Activated naive CD8-positive, alpha-beta T cell (primary cell): ENCODE results near the gene AGAP1.
A peak's percentile ranks its signal among the peaks of the same experiment; 100 is the strongest.

Source experiments
- H3K27ac Mint-ChIP-seq: one replicate; pipeline ENCODE4 v1.8.0; 2021; ENCODE audit warnings: mixed read lengths
- H3K27me3 Mint-ChIP-seq: one replicate; pipeline ENCODE4 v1.8.0; 2021; ENCODE audit warnings: mixed read lengths
- H3K36me3 Mint-ChIP-seq: one replicate; pipeline ENCODE4 v1.8.0; 2021; ENCODE audit warnings: mixed read lengths
- H3K4me1 Mint-ChIP-seq: one replicate; pipeline ENCODE4 v1.8.0; 2021; ENCODE audit warnings: low read depth, mixed read lengths
- H3K4me3 Mint-ChIP-seq: one replicate; pipeline ENCODE4 v1.8.0; 2021; ENCODE audit warnings: mild to moderate bottlenecking, mixed read lengths
- H3K9me3 Mint-ChIP-seq: one replicate; pipeline ENCODE4 v1.8.0; 2021; ENCODE audit warnings: low read depth, mixed read lengths

The AGAP1 gene

DNA sequence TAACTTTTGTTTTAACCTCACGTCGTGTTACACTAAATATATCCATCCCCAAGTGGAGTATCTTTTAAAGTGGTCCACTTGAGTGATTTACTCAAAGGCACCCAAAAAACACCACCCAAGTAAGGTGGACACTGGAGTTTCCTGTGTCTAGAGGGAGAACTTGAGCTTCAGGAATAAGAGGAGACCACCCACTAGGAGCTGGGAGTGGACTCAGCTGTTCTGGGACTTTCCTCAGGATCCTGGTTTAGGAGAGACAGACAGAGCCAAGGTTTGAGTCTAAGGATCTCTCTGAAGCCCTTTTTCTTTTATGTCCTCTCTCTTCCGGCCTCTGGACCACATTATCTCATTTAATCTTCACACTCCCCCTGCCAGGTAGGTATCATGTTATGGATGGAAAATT, 523.6 kb downstream of the AGAP1 start:
- Mint-ChIP-seq H3K27me3 (peaks cover 3% of the 10 kb centered on the region), H3K36me3 (no peaks in the 10 kb centered on the region), H3K4me1 (peaks cover 2% of the 10 kb centered on the region), H3K4me3 (no peak overlapping the region), H3K27ac (no peak overlapping the region), H3K9me3 (no peaks in the 10 kb centered on the region)

DNA sequence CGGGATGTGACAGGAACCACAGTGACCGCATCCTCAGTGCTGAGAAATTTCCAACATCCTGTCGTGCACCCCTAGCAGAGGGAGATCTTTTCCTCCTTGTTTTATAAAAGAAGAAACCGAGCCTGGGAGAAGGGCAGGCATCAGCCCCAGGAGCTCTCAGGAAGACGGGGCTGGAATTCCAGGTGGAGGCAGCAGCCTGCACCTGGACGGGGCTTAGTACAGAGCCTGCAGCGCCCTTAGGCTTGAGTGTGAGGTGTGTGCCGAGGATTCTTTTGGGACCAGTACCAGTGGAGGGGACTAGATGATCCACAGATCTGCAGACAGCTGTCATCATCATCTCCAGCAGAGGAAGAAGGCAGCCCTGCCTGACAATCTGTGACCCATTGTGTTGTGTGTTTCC, 525.6 kb downstream of the AGAP1 start:
- Mint-ChIP-seq H3K27ac (no peak overlapping the region), H3K27me3 (peaks cover 3% of the 10 kb centered on the region), H3K9me3 (no peaks in the 10 kb centered on the region), H3K4me3 (no peak overlapping the region), H3K4me1 (peaks cover 2% of the 10 kb centered on the region), H3K36me3 (no peaks in the 10 kb centered on the region)

DNA sequence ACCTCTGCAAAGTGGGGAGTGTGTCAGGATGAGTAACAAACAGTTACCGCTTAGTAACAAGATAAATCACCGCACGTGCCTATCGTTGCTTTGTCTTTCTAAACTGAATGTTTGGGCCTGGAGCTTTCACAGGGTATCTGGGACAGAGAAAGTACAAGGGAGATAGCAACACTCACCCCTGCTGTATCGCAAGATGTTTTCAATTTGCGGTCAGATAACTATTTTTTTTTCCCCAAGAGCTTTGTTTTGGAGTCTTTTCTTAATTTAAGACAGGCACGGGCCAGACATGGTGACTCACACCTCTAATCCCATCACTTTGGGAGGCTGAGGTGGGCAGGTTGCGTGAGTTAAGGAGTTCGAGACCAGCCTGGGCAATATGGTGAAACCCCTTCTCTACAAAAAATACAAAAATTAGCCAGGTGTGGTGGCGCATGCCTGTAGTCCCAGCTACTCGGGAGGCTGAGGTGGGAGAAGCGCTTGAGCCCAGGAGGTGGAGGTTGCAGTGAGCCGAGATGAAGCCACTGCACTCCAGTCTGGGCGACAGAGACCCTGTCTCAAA, 527.7 kb downstream of the AGAP1 start:
- Mint-ChIP-seq H3K27ac (no peak overlapping the region), H3K4me1 (no peaks in the 10 kb centered on the region), H3K9me3 (no peaks in the 10 kb centered on the region), H3K36me3 (no peaks in the 10 kb centered on the region), H3K4me3 (no peak overlapping the region), H3K27me3 (no peaks in the 10 kb centered on the region)

DNA sequence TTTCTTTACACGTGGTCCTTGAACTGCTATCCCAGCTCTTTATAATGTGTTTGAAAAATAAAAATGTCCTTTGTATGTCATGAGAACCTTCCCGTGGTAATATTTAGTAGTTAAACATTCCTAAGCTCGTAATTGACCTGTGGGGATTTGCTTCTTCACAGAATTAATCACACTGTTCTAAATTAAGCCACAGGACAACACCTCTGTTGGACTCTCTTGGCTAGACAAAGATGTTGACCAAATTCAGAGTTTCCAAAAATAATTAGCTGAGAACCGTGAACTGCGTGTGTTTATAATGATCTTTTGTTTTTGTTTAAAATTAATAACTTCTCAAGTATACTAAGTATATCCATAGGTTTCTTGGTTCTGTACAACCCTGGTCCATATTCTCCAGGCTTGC, 528.3 kb downstream of the AGAP1 start:
- Mint-ChIP-seq H3K4me1 (no peaks in the 10 kb centered on the region), H3K9me3 (no peaks in the 10 kb centered on the region), H3K27ac (no peak overlapping the region), H3K4me3 (no peak overlapping the region), H3K27me3 (no peaks in the 10 kb centered on the region), H3K36me3 (no peaks in the 10 kb centered on the region)

DNA sequence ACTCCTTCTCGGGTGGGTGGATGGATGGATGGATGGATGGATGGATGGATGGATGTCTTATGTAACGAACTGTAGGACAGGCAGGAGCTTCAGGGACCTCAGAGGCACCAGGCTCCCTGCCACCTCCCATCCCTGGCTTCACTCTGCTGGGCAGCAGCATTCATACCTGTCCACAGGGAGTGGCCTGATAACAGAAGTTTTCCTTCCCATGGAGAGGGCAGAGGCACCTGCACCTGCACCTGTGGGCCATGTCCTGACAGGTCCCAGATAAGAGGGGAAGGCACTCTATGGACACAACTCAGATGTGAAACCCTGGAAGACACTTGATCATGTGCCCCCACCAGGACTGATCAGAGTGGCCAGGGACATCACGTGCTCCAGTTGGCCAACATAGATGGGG, 532.0 kb downstream of the AGAP1 start:
- Mint-ChIP-seq H3K4me3 (no peak overlapping the region), H3K36me3 (no peaks in the 10 kb centered on the region), H3K4me1 (no peaks in the 10 kb centered on the region)

DNA sequence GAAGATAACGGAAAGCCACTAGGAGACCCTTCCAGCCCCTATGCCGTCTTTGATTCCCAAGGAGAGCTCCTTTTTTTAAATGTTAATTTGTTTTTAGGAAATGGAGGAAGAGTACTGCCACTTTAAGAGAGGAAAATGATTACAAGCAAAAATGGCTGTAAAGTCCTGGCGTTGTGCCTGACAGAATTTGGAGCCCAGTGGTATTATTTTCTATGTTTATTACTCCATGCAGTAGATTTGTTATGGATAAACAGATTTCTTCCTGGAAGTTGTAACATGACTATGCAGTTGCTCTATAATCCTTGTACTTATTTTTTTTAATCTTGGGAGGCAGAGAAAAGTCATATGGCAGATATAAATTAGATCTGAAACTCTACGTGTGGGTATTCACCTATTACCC, 533.0 kb downstream of the AGAP1 start:
- Mint-ChIP-seq H3K27ac (no peak overlapping the region), H3K27me3 (no peaks in the 10 kb centered on the region), H3K36me3 (no peaks in the 10 kb centered on the region), H3K9me3 (no peaks in the 10 kb centered on the region), H3K4me1 (no peaks in the 10 kb centered on the region), H3K4me3 (no peak overlapping the region)

More for the DNA sequence above, 532.0 kb downstream of the AGAP1 start:
- H3K27ac Mint-ChIP-seq, result no peak overlapping the region
- H3K9me3 Mint-ChIP-seq, result no peaks in the 10 kb centered on the region
- H3K27me3 Mint-ChIP-seq, result no peaks in the 10 kb centered on the region

DNA sequence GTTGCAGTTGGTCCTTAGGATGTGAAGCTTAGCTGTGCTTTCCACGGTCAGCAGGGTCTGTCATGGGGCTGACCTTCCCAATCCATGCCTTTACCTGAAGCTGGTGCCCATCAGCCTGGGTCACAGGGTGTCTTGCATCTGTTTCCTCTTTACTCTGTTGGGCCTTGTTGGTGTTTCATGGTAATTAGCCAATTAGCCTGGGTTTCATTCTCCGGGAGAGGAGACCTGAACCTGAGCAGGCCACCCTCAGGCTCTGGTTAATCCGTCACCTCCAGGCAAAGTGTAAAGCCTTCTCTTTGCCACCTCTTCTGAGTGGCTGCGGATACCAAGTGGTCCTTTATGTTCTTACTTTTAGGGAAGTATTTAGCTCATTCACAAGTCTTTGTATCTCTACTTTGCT, 534.2 kb downstream of the AGAP1 start:
- Mint-ChIP-seq H3K4me3 (no peak overlapping the region), H3K27ac (no peak overlapping the region), H3K27me3 (no peaks in the 10 kb centered on the region), H3K36me3 (no peaks in the 10 kb centered on the region), H3K4me1 (no peaks in the 10 kb centered on the region), H3K9me3 (no peaks in the 10 kb centered on the region)

DNA sequence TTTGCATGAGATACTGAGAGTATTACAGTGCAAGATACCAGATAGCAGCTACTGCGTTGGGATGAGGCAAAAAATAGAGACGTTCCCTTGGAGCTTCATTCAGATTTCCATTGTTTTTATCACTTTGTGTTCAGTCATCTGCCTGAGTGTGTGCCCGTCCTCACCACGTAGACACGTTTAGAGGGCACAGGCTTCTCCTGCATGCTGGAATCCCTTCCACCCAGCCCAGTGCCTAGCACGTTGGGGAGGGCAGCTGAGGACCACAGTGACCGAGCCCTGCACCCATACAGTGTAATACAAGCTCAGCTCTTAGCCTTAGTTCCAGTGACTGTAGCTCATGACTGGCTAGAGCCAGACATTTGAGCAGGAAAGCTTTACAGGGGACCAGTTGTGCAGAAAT, 539.6 kb downstream of the AGAP1 start:
- H3K27me3 Mint-ChIP-seq, result no peaks in the 10 kb centered on the region
- H3K27ac Mint-ChIP-seq, result no peak overlapping the region
- no peak overlapping the region for H3K4me3 Mint-ChIP-seq
- H3K4me1 Mint-ChIP-seq, result no peaks in the 10 kb centered on the region
- H3K36me3 Mint-ChIP-seq, result no peaks in the 10 kb centered on the region
- H3K9me3 Mint-ChIP-seq, result no peaks in the 10 kb centered on the region

DNA sequence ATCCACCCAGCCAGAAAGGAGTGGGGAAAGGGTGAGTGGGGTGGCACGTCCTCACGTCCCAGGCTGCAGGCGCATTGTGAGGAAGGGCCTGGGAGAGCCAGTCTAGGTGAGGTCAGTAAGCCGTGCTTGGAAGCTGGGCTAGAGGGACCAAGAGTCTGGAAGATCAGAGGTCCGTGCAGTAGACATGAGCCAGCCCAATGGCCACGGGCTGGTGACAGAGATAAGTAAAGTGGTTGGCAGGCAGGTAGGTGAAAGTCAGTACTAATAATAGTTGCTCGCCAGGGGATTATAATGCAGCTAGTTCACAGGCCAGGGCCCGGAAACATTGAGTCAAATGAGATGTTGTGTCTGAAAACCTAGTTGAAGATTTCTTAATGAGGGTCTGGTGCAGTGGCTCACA, 541.1 kb downstream of the AGAP1 start:
- H3K27ac Mint-ChIP-seq, result no peak overlapping the region
- H3K9me3 Mint-ChIP-seq, result no peaks in the 10 kb centered on the region
- no peaks in the 10 kb centered on the region for H3K36me3 Mint-ChIP-seq

DNA sequence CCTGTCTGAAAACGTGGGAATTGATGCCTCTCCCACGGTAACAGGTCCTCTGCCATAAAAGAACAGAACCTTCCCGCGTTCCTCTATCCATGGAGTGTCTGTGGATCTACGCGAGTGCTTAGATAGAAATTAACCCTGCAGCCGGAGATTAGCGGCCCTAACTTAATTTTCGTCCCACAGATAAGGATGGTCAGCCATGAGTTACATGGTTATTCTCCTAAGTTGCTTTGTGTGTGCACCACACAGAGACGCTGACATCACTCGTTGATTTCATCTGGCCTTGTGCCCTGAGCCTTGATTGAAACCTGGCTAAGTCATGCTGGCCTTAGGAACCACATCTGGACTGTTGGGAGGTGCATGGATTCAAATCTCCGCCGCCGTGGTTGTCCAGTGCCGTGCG, 542.2 kb downstream of the AGAP1 start:
- Mint-ChIP-seq H3K4me3 (no peak overlapping the region), H3K36me3 (no peaks in the 10 kb centered on the region), H3K9me3 (no peaks in the 10 kb centered on the region), H3K27me3 (no peaks in the 10 kb centered on the region), H3K4me1 (no peaks in the 10 kb centered on the region), H3K27ac (no peak overlapping the region)

More for the DNA sequence above, 541.1 kb downstream of the AGAP1 start:
- Mint-ChIP-seq H3K4me3 (no peak overlapping the region), H3K4me1 (no peaks in the 10 kb centered on the region), H3K27me3 (no peaks in the 10 kb centered on the region)

DNA sequence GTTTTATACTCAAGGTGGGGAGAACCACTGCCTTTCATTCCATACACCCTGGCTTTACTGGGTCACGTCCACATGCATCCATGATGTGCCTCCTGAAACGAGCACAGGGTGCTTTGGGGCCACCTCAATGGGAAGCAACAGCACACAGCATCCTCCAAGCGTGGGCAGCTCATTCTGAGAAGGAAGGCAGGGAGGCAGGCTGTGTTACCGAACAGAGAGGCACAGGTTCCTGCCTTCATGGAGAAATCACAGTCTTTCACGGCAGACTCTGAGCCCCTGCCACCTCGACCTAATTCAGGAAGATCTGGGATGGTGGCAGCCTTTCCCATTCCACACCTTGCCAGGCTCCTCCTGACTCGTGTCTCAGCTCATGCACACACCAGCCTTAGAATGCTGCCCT, 544.3 kb downstream of the AGAP1 start:
- Mint-ChIP-seq H3K4me1 (no peaks in the 10 kb centered on the region), H3K27me3 (peaks cover 5% of the 10 kb centered on the region), H3K36me3 (no peaks in the 10 kb centered on the region), H3K4me3 (no peak overlapping the region), H3K27ac (no peak overlapping the region), H3K9me3 (no peaks in the 10 kb centered on the region)

DNA sequence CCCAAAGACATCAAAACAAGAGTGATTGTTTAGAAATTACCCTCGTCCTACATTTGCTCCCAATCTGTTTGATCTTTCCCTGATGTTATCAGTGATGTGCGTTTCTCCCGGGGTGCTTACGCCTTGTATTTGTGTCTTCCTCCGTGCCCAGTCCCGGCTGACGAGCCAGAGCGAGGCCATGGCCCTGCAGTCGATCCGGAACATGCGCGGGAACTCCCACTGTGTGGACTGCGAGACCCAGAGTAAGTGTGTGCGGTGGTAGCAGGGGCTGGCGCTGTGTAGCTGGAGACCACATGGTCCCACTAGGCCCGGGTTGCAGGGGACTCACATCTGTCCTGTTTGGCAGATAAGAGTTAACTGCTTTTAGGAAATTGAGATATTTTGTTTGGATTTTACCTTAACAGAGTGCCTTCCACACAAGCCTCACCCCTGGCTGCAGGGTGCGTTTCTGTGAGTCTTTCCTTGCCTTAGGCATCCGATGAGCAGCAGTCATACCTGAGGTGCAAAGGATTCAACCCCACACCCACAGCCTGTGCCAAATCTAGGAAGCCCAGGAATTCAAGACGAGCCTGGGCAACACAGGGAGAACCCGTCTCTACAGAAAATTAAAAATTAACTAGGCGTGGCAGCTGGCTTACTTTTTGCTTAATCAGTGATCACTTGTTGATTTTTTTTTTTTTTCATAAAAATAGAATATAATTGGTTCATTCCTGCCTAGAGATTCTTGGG, 546.9 kb downstream of the AGAP1 start:
- no peaks in the 10 kb centered on the region for H3K9me3 Mint-ChIP-seq
- no peak overlapping the region for H3K4me3 Mint-ChIP-seq
- peaks cover 5% of the 10 kb centered on the region for H3K27me3 Mint-ChIP-seq
- H3K27ac Mint-ChIP-seq, result peak overlapping the region; percentile 6
- H3K36me3 Mint-ChIP-seq, result no peaks in the 10 kb centered on the region
- H3K4me1 Mint-ChIP-seq, result no peaks in the 10 kb centered on the region

DNA sequence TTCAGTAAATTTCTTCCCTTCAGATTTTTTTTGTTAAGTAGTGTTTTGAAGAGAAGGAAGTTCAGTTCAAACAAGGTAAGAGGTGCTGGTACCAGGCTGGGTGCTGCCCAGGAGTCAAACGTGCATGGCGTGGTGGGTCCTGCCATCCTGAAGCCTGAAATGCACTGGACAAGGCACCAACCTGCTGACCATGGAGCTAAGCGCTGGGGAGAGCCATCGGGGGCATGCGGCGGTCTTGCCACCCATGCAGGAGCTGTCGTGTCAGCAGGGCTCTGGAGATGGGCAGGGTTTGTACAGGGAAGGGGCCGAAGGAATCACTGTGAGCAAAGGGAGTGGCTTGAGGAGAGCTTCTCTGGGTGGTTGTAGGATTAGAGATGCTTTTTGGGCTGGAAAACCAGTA, 547.8 kb downstream of the AGAP1 start:
- Mint-ChIP-seq H3K9me3 (no peaks in the 10 kb centered on the region), H3K36me3 (no peaks in the 10 kb centered on the region), H3K27ac (no peak overlapping the region), H3K4me3 (no peak overlapping the region), H3K27me3 (peaks cover 7% of the 10 kb centered on the region), H3K4me1 (no peaks in the 10 kb centered on the region)

DNA sequence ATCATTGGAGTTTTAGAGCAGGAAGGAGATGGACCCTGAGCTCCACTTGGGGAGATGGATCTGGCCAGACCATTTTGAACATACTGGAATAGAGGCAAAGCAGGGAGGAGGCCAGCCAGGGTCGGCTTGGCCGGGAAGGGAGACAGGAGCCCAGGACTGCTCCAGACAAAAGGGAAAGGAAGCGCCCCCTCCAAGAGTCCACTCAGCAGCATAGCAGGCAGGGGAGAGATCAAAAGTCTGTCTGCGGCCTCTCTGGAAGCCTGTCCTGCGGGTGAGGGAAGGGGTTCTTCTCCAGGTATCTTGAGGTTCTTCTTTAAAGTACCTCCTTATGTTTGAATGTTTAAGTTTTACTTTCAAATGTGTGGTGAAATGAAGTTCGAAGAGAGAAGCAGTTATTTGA, 548.2 kb downstream of the AGAP1 start:
- no peaks in the 10 kb centered on the region for H3K4me1 Mint-ChIP-seq
- peaks cover 7% of the 10 kb centered on the region for H3K27me3 Mint-ChIP-seq
- H3K36me3 Mint-ChIP-seq, result no peaks in the 10 kb centered on the region
- H3K4me3 Mint-ChIP-seq, result no peak overlapping the region
- no peaks in the 10 kb centered on the region for H3K9me3 Mint-ChIP-seq
- H3K27ac Mint-ChIP-seq, result no peak overlapping the region

DNA sequence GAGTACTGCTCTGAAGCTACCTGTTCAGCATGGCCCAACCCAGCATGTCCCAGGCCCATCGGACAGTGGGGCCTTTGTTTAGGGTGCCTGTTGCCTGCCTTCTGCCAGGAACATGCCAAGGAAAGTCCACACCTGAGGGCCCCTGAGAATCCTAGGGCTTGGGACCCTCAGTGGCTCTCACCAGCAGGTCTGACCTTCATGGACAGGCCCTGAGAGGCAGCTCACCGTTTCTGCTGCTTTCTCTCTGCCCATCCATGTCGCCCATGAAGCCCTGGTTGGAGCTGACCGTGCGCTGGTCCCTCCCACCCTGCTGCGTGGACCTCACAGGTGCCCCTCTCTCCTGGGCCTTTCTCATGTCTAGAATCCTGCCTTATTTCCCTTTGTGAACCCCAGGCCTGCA, 550.3 kb downstream of the AGAP1 start:
- H3K27ac Mint-ChIP-seq, result no peak overlapping the region

More for the DNA sequence above, 550.3 kb downstream of the AGAP1 start:
- Mint-ChIP-seq H3K36me3 (no peaks in the 10 kb centered on the region), H3K27me3 (peaks cover 7% of the 10 kb centered on the region), H3K4me3 (no peak overlapping the region), H3K4me1 (no peaks in the 10 kb centered on the region), H3K9me3 (no peaks in the 10 kb centered on the region)
